ENCODE results near the gene NUBP1.
"Not testable (repeated sequence)": the region's sequence is repeated elsewhere in the genome, so short reads cannot be mapped to it uniquely, and the experiment has no call there.

The NUBP1 gene

DNA sequence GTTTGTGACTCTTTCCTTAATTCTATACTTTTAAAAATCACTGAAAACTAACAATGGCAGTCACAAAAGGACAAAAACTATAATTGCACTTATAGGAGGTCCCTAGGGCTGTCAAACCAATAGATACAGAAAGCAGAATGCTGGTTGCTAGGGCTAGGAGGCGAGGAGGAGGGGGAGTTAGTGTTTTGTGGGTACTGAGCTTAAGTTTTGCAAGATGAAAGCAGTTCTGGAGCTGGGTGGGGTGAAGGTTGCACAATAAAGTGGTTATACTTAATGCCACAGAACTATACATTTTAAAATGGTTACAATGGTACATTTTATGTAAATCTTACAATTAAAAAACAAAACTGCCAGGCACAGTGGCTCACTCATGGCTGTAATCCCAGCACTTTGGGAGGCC is 27.3 kb downstream of the NUBP1 start:
- Histone ChIP-seq H3F3A (ENCODE audit: insufficient read depth, low read length) (peaks cover 3% of the 10 kb centered on the region; the same call in 1 of the 2 replicates), H3K79me2 (ENCODE audit: insufficient read depth, low read length) (no peaks in the 10 kb centered on the region), H4K20me1 (ENCODE audit: insufficient read depth, low read length) (no peaks in the 10 kb centered on the region), H2AFZ (ENCODE audit: low read length) (no peak overlapping the region), H3K27ac (ENCODE audit: low read depth, low read length, poor library complexity, severe bottlenecking) (no peak overlapping the region), H3K27me3 (ENCODE audit: insufficient read depth, low read length) (no peaks in the 10 kb centered on the region), H3K4me1 (ENCODE audit: insufficient read depth, low read length, severe bottlenecking) (peaks cover 10% of the 10 kb centered on the region), H3K36me3 (ENCODE audit: insufficient read depth, low read length) (peaks cover 5% of the 10 kb centered on the region; the same call in 1 of the 2 replicates), H3K9me2 (ENCODE audit: low read depth, low read length) (no peaks in the 10 kb centered on the region), H3K9ac (ENCODE audit: low read length) (no peak overlapping the region), H3K4me3 (ENCODE audit: low read depth, low read length, poor library complexity, severe bottlenecking) (no peak overlapping the region), H3K4me2 (ENCODE audit: low read length) (no peak overlapping the region), H3K9me3 (ENCODE audit: low read length) (no peaks in the 10 kb centered on the region)
- no peak for TF ChIP-seq CTCF (IDR thresholded peaks at IDR 0.05; ENCODE audit: low read length)
- no peak for TF ChIP-seq EZH2 (IDR thresholded peaks at IDR 0.05; ENCODE audit: borderline replicate concordance, low read length)

DNA sequence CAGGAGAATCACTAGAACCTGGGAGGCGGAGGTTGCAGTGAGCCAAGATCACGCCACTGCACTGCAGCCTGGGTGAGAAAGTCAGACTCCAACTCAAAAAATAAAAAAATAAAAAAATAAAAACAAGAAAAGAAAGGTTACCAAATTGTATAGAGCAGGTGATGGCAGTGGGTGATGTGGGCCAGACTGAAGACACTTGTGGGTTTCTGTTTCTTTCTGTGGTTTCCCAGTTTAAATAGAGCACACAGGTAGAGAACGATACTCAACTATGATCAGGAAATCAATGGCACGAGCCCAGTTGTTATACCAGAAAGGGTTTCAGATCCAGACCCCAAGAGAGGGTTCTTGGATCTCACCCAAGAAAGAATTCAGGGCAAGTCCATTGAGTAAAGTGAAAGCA is 32.6 kb downstream of the NUBP1 start:
- no peaks in the 10 kb centered on the region for H3K9me3 ChIP-seq (ENCODE audit: low read length)
- peaks cover 17% of the 10 kb centered on the region for H3K4me1 ChIP-seq (ENCODE audit: insufficient read depth, low read length, severe bottlenecking)
- H2AFZ ChIP-seq (ENCODE audit: low read length) = no peak overlapping the region
- no peak overlapping the region for H3K9ac ChIP-seq (ENCODE audit: low read length)
- H4K20me1 ChIP-seq (ENCODE audit: insufficient read depth, low read length) = no peaks in the 10 kb centered on the region
- H3K27me3 ChIP-seq (ENCODE audit: insufficient read depth, low read length) = 0 out of 2 replicates have a peak, but pooled peaks cover 17% of the 10 kb centered on the region
- no peaks in the 10 kb centered on the region for H3K36me3 ChIP-seq (ENCODE audit: insufficient read depth, low read length)
- H3F3A ChIP-seq (ENCODE audit: insufficient read depth, low read length) = peaks cover 3% of the 10 kb centered on the region; the same call in 1 of the 2 replicates
- H3K4me3 ChIP-seq (ENCODE audit: low read depth, low read length, poor library complexity, severe bottlenecking) = no peak overlapping the region
- no peaks in the 10 kb centered on the region for H3K79me2 ChIP-seq (ENCODE audit: insufficient read depth, low read length)
- H3K4me2 ChIP-seq (ENCODE audit: low read length) = no peak overlapping the region
- H3K9me2 ChIP-seq (ENCODE audit: low read depth, low read length) = no peaks in the 10 kb centered on the region
- TF ChIP-seq CTCF (IDR thresholded peaks at IDR 0.05; ENCODE audit: low read length) = no peak
- TF ChIP-seq EZH2 (IDR thresholded peaks at IDR 0.05; ENCODE audit: borderline replicate concordance, low read length) = no peak
- H3K27ac ChIP-seq (ENCODE audit: low read depth, low read length, poor library complexity, severe bottlenecking) = no peak overlapping the region

- not testable (repeated sequence) for H2AFZ ChIP-seq (ENCODE audit: low read length); H3K9ac ChIP-seq (ENCODE audit: low read length); H3K4me2 ChIP-seq (ENCODE audit: low read length); H3K4me3 ChIP-seq (ENCODE audit: low read depth, low read length, poor library complexity, severe bottlenecking); H3K79me2 ChIP-seq (ENCODE audit: insufficient read depth, low read length); H3K27ac ChIP-seq (ENCODE audit: low read depth, low read length, poor library complexity, severe bottlenecking); H4K20me1 ChIP-seq (ENCODE audit: insufficient read depth, low read length); H3K9me2 ChIP-seq (ENCODE audit: low read depth, low read length); H3K36me3 ChIP-seq (ENCODE audit: insufficient read depth, low read length); H3F3A ChIP-seq (ENCODE audit: insufficient read depth, low read length); H3K9me3 ChIP-seq (ENCODE audit: low read length)
- Histone ChIP-seq H3K27me3 (ENCODE audit: insufficient read depth, low read length) (0 out of 2 replicates have a peak, but pooled peaks cover 17% of the 10 kb centered on the region), H3K4me1 (ENCODE audit: insufficient read depth, low read length, severe bottlenecking) (peaks cover 17% of the 10 kb centered on the region)
These were observed 33.3 kb downstream of the NUBP1 start for GRCh38 chr16:10776923-10777322.

- H3K36me3 ChIP-seq (ENCODE audit: insufficient read depth, low read length) = no peaks in the 10 kb centered on the region
- H4K20me1 ChIP-seq (ENCODE audit: insufficient read depth, low read length) = no peaks in the 10 kb centered on the region
- H3K4me2 ChIP-seq (ENCODE audit: low read length) = no peak overlapping the region
- 0 out of 2 replicates have a peak, but pooled peaks cover 17% of the 10 kb centered on the region for H3K27me3 ChIP-seq (ENCODE audit: insufficient read depth, low read length)
- H2AFZ ChIP-seq (ENCODE audit: low read length) = no peak overlapping the region
- no peaks in the 10 kb centered on the region for H3K9me3 ChIP-seq (ENCODE audit: low read length)
- no peak overlapping the region for H3K4me3 ChIP-seq (ENCODE audit: low read depth, low read length, poor library complexity, severe bottlenecking)
- no peaks in the 10 kb centered on the region for H3K9me2 ChIP-seq (ENCODE audit: low read depth, low read length)
- no peaks in the 10 kb centered on the region for H3K79me2 ChIP-seq (ENCODE audit: insufficient read depth, low read length)
- no peak overlapping the region for H3K9ac ChIP-seq (ENCODE audit: low read length)
- H3K4me1 ChIP-seq (ENCODE audit: insufficient read depth, low read length, severe bottlenecking) = peaks cover 17% of the 10 kb centered on the region
- H3K27ac ChIP-seq (ENCODE audit: low read depth, low read length, poor library complexity, severe bottlenecking) = no peak overlapping the region
- TF ChIP-seq EZH2 (IDR thresholded peaks at IDR 0.05; ENCODE audit: borderline replicate concordance, low read length) (no peak), CTCF (IDR thresholded peaks at IDR 0.05; ENCODE audit: low read length) (no peak)
- peaks cover 3% of the 10 kb centered on the region; the same call in 1 of the 2 replicates for H3F3A ChIP-seq (ENCODE audit: insufficient read depth, low read length)
These were observed 33.7 kb downstream of the NUBP1 start for GRCh38 chr16:10777356-10777755.

- Histone ChIP-seq H3K4me1 (ENCODE audit: insufficient read depth, low read length, severe bottlenecking) (peaks cover 14% of the 10 kb centered on the region), H3K27me3 (ENCODE audit: insufficient read depth, low read length) (0 out of 2 replicates have a peak, but pooled peaks cover 17% of the 10 kb centered on the region)
- not testable (repeated sequence) for H3K27ac ChIP-seq (ENCODE audit: low read depth, low read length, poor library complexity, severe bottlenecking); H3K4me2 ChIP-seq (ENCODE audit: low read length); H3K4me3 ChIP-seq (ENCODE audit: low read depth, low read length, poor library complexity, severe bottlenecking); H2AFZ ChIP-seq (ENCODE audit: low read length); H3K9me3 ChIP-seq (ENCODE audit: low read length); H3K79me2 ChIP-seq (ENCODE audit: insufficient read depth, low read length); H3K9me2 ChIP-seq (ENCODE audit: low read depth, low read length); H3F3A ChIP-seq (ENCODE audit: insufficient read depth, low read length); H4K20me1 ChIP-seq (ENCODE audit: insufficient read depth, low read length); H3K36me3 ChIP-seq (ENCODE audit: insufficient read depth, low read length); H3K9ac ChIP-seq (ENCODE audit: low read length)
These were observed 36.3 kb downstream of the NUBP1 start for GRCh38 chr16:10779908-10780307.

Measured in OCI-LY1 (cell line).